Astrocyte (in vitro differentiated cells and primary cell): ENCODE measurements around the gene HASPIN.

Experiments
- CTCF ChIP-seq: IDR thresholded peaks from 2 replicates; pipeline ENCODE4 v1.5.1; 2011; ENCODE audit warnings: low read depth, mild to moderate bottlenecking, inconsistent platforms, low read length, moderate library complexity; ENCODE audit not compliant: insufficient read depth
- EZH2 ChIP-seq: IDR thresholded peaks from 2 replicates; pipeline ENCODE4 v1.6.1; 2012; ENCODE audit warnings: mild to moderate bottlenecking, low read length, inconsistent platforms; ENCODE audit not compliant: insufficient read depth

- TF ChIP-seq CTCF, result no peak
- TF ChIP-seq EZH2, result no peak
Measured at GRCh38 chr17:3773966-3774365, 50.3 kb downstream of the HASPIN start.
